LNCaP clone FGC (cell line): Measurements from ENCODE around the gene OPTC.

Experiments used
- DNase-seq: peaks from one replicate; pipeline ENCODE4 v3.0.0-alpha.2; 2011; ENCODE audit warnings: low read depth
- H3K4me3 ChIP-seq: 2 replicates; pipeline ENCODE4 v1.5.1; 2011; ENCODE audit warnings: mild to moderate bottlenecking, low read depth, low read length, control low read depth
- CTCF ChIP-seq: IDR thresholded peaks from 2 replicates; pipeline ENCODE4 v1.5.1; 2012; ENCODE audit warnings: mild to moderate bottlenecking; ENCODE audit not compliant: control insufficient read depth, insufficient read depth; ENCODE audit errors: extremely low read depth

The OPTC gene

GRCh38 chr1:203473281-203473680 is 20.7 kb upstream of the OPTC start:
- no peak overlapping the region for H3K4me3 ChIP-seq
- TF ChIP-seq CTCF = no peak
- no peak for DNase-seq

- no peak for TF ChIP-seq CTCF
- no peak for DNase-seq
Observed at GRCh38 chr1:203473781-203474305, 20.1 kb upstream of the OPTC start.

GRCh38 chr1:203475012-203475981 is 18.7 kb upstream of the OPTC start, which contains the start of gene PRELP:
Gene PRELP (plus strand): TSS chr1:203475806. CDS start chr1:203483185, 7,379 bp downstream.
- peak; percentile 6; the same call in 1 of the 2 replicates for TF ChIP-seq CTCF
- H3K4me3 ChIP-seq = no peak within 1 kb of the TSS
- DNase-seq = no peak

More at GRCh38 chr1:203473781-203474305, 20.1 kb upstream of the OPTC start:
- no peak overlapping the region for H3K4me3 ChIP-seq

GRCh38 chr1:203476216-203476814 is 17.6 kb upstream of the OPTC start:
- no peak for TF ChIP-seq CTCF
- no peak for DNase-seq
- H3K4me3 ChIP-seq = no peak overlapping the region

GRCh38 chr1:203477748-203478147 is 16.2 kb upstream of the OPTC start:
- DNase-seq = no peak
- TF ChIP-seq CTCF = no peak
- H3K4me3 ChIP-seq = no peak overlapping the region

- no peak for DNase-seq
- no peak for TF ChIP-seq CTCF
- no peak overlapping the region for H3K4me3 ChIP-seq
Observed at GRCh38 chr1:203478231-203478630, 15.7 kb upstream of the OPTC start.
